OCI-LY3 (cell line): ENCODE results near the gene ACTR6.

Experiments used
- H2AFZ ChIP-seq: fragments of 200-600, 300-600 bp; shearing (Covaris generic); 2 replicates; pipeline ENCODE4 v1.6.0; 2014; ENCODE audit warnings: antibody characterized with exemption, low read depth, low read length
- H3K27ac ChIP-seq: fragments of 200-600, 300-600 bp; sonication (generic); 2 replicates; pipeline ENCODE4 v1.5.1; 2014; ENCODE audit warnings: mild to moderate bottlenecking, low read length, moderate library complexity, mixed read lengths
- H3K27me3 ChIP-seq: fragments of 200-600, 300-600 bp; sonication (generic); 2 replicates; pipeline ENCODE4 v1.6.1; 2014; ENCODE audit warnings: low read depth, low read length, mixed read lengths
- H3K36me3 ChIP-seq: fragments of 200-600, 300-600 bp; sonication (generic); replicated peaks from 2 replicates; pipeline ENCODE3; 2014; ENCODE audit warnings: low read depth, low read length, mixed read lengths
- H3K4me1 ChIP-seq: fragments of 300-600, 200-600 bp; sonication (generic); 2 replicates; pipeline ENCODE4 v1.6.1; 2014; ENCODE audit warnings: low read length, mixed read lengths
- H3K4me2 ChIP-seq: fragments of 200-600, 300-600 bp; sonication (generic); 2 replicates; pipeline ENCODE4 v1.6.1; 2014; ENCODE audit warnings: low read length, mixed read lengths
- H3K4me3 ChIP-seq: fragments of 300-600, 200-600 bp; sonication (generic); 2 replicates; pipeline ENCODE4 v1.5.1; 2014; ENCODE audit warnings: antibody characterized with exemption, mild to moderate bottlenecking, low read length, moderate library complexity
- H3K79me2 ChIP-seq: fragments of 300-600, 200-600 bp; shearing (Covaris generic); 2 replicates; pipeline ENCODE4 v1.6.1; 2014; ENCODE audit warnings: mild to moderate bottlenecking, low read length, mixed read lengths
- H3K9ac ChIP-seq: fragments of 300-600, 200-600 bp; shearing (Covaris generic); 2 replicates; pipeline ENCODE4 v1.6.0; 2014; ENCODE audit warnings: mild to moderate bottlenecking, low read length, moderate library complexity
- H3K9me3 ChIP-seq: fragments of 200-600, 300-600 bp; shearing (Covaris generic); 2 replicates; pipeline ENCODE4 v1.6.1; 2014; ENCODE audit warnings: low read length, mixed read lengths; ENCODE audit not compliant: insufficient read depth
- H4K20me1 ChIP-seq: fragments of 200-600, 300-600 bp; sonication (generic); 2 replicates; pipeline ENCODE4 v1.6.1; 2016; ENCODE audit warnings: low read length, mixed read lengths; ENCODE audit not compliant: insufficient read depth
- EZH2phosphoT487 ChIP-seq: fragments of 200-600 bp; shearing (Covaris generic); IDR thresholded peaks from 2 replicates; pipeline ENCODE4 v1.6.1; 2018; ENCODE audit warnings: antibody characterized with exemption, mixed run types, low read depth
- TF ChIP-seq, protein P1 (sequence below): fragments of 200-600, 300-600 bp; sonication (generic); IDR thresholded peaks from 2 replicates; pipeline ENCODE4 v1.5.1; 2014; ENCODE audit warnings: antibody characterized with exemption, low read length, low read depth

ACTR6 gene

DNA sequence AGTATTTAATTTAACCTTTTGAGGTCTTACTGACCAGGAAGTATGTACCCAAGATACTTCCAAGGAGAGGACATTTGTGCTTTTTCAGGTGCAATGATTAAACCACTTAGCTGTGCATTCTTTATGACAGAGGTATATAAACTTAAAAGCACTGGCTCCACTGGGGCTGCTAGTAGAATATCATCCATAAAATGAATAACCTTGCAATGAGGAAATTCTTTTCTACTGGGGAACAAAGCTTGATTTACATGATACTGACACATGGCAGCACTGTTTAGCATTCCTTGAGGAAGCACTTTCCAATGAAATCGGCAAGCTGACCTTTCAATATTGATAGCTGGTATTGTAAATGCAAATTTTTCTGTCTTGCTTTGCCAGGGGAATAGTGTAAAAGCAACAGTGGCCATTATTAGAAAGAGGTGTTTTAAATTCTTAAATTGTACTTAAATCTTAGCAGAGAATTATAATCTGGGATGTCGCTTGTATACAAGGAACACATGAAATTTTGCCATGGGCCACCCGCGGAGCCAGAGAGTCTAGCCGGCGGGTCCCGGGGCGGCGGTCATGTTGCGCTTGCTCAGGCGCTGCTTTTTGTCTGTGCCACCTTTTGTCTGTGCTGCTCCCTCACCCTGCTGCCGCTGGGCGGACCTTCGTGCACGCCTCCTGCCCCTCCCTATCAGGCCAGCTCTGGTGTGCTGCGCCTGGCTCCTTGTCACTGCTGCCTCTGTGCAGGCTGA is 37.0 kb upstream of the ACTR6 start:
- Histone ChIP-seq H3K27me3 (no peaks in the 10 kb centered on the region), H3K9me3 (no peaks in the 10 kb centered on the region), H2AFZ (no peak overlapping the region), H4K20me1 (no peaks in the 10 kb centered on the region), H3K4me1 (no peaks in the 10 kb centered on the region), H3K4me2 (peak overlapping the region; percentile 12; the same call in 1 of the 2 replicates), H3K36me3 (no peaks in the 10 kb centered on the region), H3K79me2 (no peaks in the 10 kb centered on the region), H3K9ac (no peak overlapping the region), H3K27ac (no peak overlapping the region), H3K4me3 (no peak overlapping the region)
- TF ChIP-seq EZH2phosphoT487: no peak
- TF ChIP-seq, protein P1, sequence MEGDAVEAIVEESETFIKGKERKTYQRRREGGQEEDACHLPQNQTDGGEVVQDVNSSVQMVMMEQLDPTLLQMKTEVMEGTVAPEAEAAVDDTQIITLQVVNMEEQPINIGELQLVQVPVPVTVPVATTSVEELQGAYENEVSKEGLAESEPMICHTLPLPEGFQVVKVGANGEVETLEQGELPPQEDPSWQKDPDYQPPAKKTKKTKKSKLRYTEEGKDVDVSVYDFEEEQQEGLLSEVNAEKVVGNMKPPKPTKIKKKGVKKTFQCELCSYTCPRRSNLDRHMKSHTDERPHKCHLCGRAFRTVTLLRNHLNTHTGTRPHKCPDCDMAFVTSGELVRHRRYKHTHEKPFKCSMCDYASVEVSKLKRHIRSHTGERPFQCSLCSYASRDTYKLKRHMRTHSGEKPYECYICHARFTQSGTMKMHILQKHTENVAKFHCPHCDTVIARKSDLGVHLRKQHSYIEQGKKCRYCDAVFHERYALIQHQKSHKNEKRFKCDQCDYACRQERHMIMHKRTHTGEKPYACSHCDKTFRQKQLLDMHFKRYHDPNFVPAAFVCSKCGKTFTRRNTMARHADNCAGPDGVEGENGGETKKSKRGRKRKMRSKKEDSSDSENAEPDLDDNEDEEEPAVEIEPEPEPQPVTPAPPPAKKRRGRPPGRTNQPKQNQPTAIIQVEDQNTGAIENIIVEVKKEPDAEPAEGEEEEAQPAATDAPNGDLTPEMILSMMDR: no peak

DNA sequence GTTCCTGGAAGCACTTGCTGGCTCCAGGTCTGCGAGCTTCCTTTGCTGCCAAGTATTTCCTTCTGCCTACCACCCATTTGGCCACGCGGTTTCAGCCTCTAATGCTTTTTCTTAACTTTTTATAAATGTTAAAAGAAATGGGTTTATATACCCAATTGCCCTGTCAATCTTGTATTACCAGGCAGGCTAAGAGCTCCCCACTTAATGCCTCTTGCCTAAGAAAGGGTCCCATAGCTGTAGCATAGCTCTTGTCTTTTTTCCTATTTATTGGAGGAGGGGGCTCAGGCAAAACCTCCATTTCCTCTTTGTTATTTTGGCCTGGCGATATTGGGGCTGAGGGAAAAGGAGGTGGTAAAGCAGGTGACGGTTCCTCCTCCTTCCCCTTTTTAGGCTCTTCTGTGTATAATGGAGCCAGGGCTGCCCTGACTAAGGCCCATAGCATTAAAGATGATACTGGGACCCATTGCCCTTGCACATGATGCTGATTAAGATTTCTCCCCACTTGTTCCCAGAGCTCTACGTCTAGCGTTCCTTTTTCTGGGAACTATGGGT is 36.4 kb upstream of the ACTR6 start:
- no peaks in the 10 kb centered on the region for H3K9me3 ChIP-seq
- H4K20me1 ChIP-seq: no peaks in the 10 kb centered on the region
- no peak overlapping the region for H2AFZ ChIP-seq
- H3K36me3 ChIP-seq: no peaks in the 10 kb centered on the region
- H3K4me2 ChIP-seq: no peak overlapping the region
- H3K4me1 ChIP-seq: no peaks in the 10 kb centered on the region
- no peak overlapping the region for H3K9ac ChIP-seq
- H3K4me3 ChIP-seq: no peak overlapping the region
- H3K27ac ChIP-seq: no peak overlapping the region
- TF ChIP-seq EZH2phosphoT487: no peak
- TF ChIP-seq, protein P1: no peak
- no peaks in the 10 kb centered on the region for H3K79me2 ChIP-seq
- H3K27me3 ChIP-seq: no peaks in the 10 kb centered on the region

DNA sequence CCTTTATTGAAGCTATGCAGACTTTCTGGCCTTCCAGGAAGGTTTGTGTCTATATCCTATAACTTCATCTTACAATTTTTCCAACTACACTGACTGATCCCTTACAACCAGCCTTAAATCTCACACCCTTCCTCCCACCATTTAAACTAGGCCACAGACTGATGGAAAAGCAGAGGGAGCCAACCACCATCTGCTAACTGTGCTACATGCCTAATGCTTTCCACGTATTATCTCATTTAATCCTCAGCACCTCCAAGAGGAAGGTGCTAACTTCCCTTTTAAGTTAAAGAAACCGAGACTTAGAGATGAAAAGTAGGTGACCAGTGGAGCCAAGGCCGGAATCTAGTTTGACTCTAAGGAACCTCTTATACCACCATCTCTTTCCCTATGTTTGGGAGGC is 35.3 kb upstream of the ACTR6 start:
- TF ChIP-seq EZH2phosphoT487: no peak
- TF ChIP-seq, protein P1: no peak
- no peaks in the 10 kb centered on the region for H3K79me2 ChIP-seq

DNA sequence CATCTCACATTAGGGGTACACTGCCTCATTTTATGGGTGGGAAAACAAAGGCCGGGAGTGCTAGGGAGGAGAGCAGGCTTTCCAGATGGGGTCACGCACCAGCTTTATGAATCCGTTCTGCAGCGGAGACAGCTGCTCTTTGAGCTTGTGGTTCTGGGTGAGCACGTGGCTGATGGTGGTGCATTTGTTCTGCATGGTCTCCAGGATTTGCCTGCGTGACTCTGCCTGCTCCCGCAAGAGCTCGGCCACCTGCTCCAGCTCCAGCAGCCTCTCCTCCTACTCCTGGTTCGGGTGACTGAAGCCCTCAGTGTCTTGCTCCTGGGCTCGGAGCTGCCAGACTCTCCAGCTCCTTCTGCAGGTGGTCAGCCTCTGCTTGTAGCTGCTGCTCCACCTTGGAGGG is 34.4 kb upstream of the ACTR6 start:
- Histone ChIP-seq H3K79me2 (no peaks in the 10 kb centered on the region), H2AFZ (no peak overlapping the region), H3K36me3 (no peaks in the 10 kb centered on the region), H3K9me3 (no peaks in the 10 kb centered on the region), H3K4me1 (no peaks in the 10 kb centered on the region), H4K20me1 (no peaks in the 10 kb centered on the region), H3K27me3 (no peaks in the 10 kb centered on the region), H3K4me3 (no peak overlapping the region), H3K4me2 (no peak overlapping the region), H3K9ac (no peak overlapping the region), H3K27ac (no peak overlapping the region)
- TF ChIP-seq, protein P1: no peak

More for the DNA sequence above, 35.3 kb upstream of the ACTR6 start:
- no peaks in the 10 kb centered on the region for H3K27me3 ChIP-seq
- no peaks in the 10 kb centered on the region for H4K20me1 ChIP-seq
- H3K9me3 ChIP-seq: no peaks in the 10 kb centered on the region
- no peak overlapping the region for H3K4me2 ChIP-seq
- H3K4me1 ChIP-seq: no peaks in the 10 kb centered on the region
- no peak overlapping the region for H3K27ac ChIP-seq
- H3K4me3 ChIP-seq: no peak overlapping the region
- no peaks in the 10 kb centered on the region for H3K36me3 ChIP-seq
- H2AFZ ChIP-seq: no peak overlapping the region
- H3K9ac ChIP-seq: no peak overlapping the region
